GM18909 (cell line): ENCODE measurements around the gene PLD1.
"Not testable (repeated sequence)": the region's sequence is repeated elsewhere in the genome, so short reads cannot be mapped to it uniquely, and the experiment has no call there.

Experiments
- ATAC-seq: cut with Tn5 transposase; IDR thresholded peaks from one replicate; pipeline ENCODE4 v1.9.1; 2021; ENCODE audit warnings: mild to moderate bottlenecking; ENCODE audit not compliant: unreplicated experiment, poor library complexity

PLD1 gene

DNA sequence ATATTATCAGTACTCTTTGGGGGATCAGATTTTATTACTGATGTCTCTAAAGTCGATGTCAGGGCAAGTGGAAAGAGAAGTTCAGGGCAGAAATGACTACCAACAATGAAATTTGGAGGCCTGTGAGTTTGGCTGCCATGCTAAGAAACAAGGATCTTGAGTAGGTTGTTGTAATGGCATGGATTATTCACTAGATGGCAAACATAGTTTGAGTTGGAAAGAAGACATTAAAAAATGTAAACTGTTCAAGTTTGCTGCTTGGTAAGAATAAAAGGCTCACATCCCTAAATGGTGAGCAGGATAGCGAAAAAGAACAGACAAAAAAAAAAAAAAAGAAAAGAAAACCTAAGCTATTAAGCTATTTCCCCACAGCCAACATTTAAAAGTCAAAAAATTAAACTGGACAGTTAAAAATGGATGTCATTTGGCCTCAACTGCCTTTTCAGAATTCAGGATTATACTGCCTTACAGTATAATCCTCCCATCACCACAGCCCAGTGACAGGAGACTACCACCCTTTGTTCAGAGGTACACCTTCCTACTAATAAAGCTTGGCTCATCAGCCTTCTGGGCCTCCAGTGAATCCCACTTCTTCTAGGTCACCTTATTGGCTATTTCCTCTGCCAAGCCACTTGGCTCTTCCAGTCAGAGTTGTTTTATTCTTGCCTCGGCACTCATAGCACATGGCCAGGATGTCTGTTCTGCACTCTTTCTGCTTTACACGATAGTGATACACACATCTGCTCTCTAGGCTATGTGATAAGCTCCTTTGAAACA is 163.7 kb downstream of the PLD1 start:
- ATAC-seq = peak; percentile 63

DNA sequence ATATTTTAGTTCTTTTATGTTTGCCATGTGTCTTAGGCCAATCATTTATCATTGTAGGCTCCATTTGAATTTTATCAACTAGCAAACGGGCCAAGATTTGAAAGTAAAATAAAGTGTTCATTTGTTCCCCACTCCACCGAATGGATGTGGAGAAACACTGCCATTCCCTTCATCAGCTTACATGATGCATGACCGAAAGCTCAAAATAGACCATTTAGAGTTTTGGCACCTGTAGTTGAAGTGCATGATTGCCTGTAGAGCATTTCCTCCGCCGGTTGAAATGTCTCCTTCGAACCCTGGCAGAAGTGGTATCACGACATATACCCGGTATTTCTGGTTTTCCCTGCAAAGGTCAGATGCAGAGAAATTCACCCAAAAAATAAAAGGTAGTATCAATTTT is 165.6 kb downstream of the PLD1 start:
- ATAC-seq = no peak

DNA sequence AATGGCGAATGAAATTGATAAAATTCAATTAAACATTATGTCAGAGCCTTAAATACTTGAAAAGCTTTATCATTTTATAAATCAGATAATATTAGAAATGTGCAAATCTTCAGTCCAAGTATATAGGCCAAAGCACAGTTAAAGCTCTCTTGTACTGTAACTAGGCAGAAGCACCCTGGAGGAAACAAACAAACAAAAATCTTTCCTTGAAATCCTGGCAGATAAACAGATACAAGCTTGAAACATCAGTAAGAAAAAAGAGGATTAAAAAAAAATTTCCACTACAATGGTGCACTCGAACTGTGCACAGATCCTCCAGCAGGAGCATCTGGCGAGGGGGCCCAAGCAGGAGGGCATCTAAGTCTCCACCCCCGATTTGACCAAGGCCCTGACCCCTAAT is 166.6 kb downstream of the PLD1 start:
- no peak for ATAC-seq

DNA sequence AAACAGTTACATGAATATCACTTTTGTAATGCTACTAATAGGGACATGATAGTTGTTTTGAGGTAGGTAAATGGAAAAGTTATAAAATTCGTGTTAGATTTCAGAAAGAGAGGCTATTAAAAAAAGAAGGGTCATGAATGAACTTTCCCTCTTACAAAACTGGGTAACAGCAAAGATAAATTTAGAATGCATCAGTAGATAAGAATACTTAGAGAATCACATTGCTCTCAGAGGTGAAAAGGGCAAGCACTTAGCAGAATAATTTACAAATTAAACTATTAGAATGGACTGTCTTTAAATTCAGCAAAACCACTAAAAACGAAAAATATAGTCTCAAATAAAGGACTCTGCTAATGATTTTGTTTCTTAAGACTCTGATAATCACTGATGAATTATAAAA is 167.2 kb downstream of the PLD1 start:
- no peak for ATAC-seq

DNA sequence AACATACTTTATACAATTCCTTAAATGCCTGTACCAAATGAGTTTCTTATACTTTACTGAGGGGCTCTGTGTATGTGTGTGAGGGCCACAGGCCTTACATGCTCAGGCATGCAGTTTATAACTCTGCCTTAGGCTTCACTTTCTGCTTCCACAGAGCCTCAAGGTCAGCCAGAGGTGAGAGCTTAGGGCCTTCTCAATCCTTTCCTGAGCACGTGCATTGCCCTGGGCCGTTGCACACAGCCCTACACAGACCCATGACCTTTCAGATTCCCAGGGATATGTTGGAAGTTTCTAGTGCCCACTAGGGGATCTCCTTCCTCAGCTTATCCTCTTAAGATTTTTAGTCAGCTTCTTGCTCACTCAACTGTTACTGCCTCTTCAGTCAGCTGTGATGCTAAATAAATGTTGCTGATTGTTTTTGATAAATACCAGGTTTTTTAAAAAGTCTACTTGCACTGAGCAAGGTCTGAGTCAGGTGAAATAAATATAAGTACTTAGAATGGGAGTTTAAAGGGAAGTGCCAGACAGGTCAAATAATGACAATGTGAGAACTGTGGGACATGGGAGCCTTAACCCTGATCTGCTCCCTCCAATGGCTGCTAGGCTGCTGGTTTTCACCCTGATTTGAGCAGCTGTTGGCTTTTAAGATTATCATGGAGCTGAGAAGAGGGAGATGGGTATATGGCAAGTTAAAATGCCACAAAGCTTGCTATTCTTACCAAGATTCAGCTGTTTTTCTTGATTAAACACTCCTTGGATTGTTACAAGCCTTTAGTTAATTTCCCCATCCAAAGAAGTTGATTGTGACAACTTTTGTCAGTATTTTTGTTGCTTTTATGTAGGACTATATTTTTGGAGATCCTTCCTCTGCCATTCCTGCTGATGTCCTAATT is 169.5 kb downstream of the PLD1 start:
- ATAC-seq = no peak

DNA sequence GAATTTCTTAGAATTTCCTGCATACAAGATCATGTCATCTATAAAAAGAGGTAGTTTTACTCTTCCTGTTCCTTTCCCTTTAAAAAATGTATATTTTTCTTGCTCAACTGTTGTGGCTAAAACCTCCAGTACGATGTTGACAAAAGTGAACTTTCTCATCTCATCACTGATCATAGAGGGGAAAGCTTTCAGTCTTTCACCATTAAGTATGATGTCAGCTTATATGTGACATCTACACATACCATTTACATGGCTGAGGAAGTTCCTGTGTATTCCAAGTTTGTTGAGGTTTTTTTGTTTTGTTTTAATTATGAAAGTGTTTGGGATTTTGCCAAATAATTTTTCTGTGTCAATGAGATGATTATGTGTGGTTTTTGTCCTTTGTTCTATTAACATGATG is 173.6 kb downstream of the PLD1 start:
- ATAC-seq = no peak

DNA sequence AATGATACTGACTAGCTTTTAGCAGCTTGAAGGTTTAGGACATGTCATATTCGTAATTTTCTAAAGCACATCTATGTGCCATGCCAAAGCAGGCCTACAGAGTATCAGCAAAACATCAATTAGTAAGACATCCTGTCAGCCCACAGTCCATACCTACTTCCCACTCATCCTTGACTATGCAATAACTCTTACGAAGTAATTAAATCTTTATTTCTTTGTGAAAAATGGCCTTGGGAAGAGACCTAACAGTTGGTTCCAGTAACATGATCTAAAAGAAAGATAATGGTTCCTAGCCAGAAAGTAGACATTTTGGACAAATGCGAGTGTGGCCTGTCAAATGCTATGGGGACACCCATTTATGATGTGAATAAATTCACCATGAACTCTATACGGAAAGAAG is 177.5 kb downstream of the PLD1 start:
- no peak for ATAC-seq

DNA sequence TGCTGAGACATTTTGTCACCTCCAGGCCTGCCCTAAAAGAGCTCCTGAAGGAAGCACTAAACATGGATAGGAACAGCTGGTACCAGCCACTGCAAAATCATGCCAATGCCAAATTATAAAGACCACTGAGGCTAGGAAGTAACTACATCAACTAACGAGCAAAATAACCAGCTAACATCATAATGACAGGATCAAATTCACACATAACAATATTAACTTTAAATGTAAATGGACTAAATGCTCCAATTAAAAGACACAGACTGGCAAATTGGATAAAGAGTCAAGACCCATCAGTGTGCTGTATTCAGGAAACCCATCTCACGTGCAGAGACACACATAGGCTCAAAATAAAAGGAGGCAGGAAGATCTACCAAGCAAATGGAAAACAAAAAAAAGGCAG is 183.5 kb downstream of the PLD1 start:
- ATAC-seq = not testable (repeated sequence)

DNA sequence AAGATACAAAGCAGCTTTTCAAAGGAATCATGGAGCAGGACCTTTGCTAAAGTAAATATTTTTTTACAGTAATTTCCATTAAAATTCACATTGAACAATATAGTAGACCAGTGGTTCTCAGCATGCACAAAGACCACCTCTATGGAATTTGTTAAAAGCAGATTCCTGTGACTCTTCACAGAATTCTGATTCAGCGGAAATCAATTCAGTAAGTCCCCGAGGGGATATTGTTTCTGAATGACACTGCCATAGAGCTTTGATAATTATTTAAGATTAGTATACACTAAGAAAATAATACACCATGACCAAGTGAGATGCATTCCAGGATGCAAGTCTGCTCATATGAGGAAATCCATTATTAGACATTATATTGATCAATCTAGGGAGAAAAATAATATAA is 188.2 kb downstream of the PLD1 start:
- no peak for ATAC-seq

DNA sequence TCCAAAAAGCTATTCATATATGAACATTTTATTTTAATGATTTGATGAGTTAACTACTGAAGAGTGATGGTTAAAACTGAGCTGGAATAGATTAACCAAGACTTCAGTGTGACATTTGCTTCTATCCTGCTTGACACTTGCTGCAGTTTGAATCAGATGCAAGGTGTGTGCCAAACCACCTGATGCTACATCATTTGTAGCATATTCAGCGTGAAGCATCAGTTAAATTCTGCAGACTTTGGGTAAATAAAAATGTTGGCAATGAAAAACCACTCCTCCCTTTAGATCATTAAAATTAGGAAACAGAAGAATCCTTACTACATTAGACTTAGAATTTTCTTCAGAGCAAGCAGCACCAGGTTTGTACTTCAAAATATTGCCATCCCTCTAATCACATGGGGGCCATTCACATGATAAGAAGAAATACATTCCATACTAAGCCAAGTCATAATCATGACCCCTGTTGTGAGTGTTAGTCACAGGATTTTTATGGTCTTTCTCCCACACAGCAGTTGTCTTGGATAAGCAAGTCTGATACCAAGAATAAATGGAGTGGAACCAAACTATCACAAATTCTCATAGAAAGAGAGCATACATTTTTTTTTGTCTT is 189.4 kb downstream of the PLD1 start:
- ATAC-seq = no peak

DNA sequence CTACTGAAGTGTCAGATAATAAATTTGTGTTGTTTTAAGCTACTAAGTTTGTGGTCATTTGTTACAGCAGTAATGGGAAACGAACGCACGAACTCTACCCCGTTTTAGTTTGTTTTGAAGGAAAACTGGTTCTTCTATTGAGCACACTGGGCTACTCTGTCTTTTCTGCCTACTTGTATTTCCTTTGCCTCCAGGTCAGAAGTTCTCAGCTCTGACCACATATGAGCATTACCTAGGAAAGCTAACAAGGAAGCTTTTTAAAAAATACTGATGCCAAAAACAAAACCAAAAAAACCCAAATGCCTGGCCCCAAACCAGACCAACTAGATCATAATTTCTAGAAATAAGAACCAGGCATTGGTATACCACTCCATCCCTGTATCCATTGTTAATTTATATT is 193.5 kb downstream of the PLD1 start:
- ATAC-seq = no peak

DNA sequence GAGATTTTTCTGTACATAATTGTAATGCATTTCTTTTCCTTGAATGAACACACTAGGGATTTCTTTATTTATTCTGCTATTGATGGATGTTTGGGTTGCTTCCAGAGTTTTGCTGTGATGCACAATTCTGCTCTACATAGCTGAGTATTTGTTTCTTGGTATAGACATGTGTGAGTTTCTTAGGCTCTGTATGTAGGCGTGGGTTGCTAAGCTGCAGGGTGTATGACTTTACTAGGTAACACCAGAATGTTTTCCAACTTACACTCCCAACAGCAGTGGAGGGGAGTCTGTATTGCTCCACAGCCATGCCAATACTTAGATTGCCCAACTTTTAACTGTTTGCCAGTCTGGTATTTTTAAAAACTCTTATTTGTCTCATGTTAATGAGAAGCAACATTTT is 194.6 kb downstream of the PLD1 start:
- ATAC-seq = no peak

DNA sequence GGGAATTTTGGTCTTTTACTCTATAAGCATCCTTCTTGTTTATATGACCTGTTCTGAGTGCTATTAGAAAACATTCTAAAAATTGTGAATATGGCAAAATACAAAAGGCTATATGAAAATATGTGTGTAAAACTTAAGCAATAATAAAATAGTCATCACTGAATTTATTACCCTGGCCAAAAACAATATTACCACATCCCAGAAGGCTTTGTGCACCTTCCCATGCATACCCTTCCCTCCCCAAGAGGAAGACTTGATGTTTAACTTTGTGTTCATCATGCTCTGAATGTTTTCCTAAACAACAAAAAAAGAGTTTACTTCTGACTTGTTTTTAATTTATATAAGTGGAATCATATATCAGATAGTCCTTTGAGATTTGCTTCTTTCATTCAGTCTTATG is 195.0 kb downstream of the PLD1 start:
- no peak for ATAC-seq

DNA sequence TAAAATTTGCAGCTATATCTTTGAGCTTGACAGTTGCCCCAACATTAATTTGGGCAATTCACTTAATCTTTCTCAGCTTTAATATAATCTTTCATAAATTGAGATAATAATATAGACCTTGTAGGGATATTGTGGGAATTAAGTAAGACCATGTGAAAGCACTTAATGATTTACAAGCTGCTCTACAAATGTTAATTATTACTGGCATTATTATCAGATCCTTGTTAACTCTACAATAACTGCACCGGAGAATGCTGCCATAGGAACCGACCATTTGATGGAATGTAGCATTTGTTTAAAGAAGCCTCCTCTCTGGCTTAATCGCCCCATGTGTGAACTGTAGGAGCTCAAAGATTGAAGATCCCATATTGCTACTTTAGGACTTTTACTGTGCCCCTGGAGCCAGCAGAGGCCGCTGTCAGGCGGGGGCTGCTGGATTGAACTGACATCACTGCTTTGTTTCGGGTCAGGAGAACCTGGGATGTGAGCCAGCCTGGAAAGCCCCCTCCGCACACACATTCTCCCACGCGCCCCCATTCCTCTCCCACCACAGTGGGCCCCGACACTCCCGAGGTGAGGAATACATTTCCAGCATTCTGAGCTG is 195.9 kb downstream of the PLD1 start:
- no peak for ATAC-seq

DNA sequence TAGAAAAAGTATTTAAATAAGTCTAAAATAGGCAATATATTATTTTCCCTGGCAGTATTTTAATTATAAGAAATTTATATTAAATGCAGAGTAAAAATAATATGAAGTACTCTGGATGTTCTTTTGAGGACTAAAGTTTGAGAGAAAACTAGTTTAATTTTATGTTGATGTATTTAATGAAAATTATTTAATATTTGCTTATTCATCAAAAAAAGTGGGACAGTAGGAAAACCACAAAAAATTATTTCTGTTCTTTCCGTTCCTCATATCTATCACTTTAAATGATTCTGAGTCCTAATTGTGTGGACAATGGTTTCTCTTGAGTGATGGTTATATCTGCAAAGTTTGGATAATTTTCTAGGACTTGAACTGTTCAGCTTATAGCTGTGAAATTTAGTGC is 202.8 kb downstream of the PLD1 start:
- no peak for ATAC-seq

DNA sequence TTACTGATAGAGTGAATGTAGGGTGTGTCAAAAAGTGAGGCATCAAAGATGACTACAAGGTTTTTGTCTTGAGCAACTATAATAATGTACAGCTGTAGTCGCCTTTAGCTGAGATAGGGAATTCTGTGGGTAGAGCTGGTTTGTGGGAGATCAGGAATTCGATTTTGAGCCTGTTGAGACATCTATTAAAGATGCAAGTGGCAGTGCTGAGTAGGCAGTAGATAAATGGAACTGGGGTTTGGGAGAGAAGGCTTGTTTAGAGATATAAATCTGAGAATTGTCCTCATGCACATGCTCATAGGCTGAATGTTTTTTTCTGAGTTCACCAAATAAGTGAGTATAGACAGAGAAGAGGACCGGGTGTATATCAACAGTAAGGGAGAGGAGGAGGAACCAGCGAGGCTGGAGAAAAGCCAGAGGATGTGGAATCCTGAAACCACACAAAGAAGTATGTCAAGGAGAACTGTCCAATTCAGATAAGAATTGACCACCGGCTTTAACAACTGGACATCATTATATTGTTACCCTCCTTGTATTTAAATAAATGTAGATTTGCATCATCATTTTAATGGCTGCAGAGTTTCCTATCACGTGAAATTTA is 204.0 kb downstream of the PLD1 start:
- no peak for ATAC-seq

DNA sequence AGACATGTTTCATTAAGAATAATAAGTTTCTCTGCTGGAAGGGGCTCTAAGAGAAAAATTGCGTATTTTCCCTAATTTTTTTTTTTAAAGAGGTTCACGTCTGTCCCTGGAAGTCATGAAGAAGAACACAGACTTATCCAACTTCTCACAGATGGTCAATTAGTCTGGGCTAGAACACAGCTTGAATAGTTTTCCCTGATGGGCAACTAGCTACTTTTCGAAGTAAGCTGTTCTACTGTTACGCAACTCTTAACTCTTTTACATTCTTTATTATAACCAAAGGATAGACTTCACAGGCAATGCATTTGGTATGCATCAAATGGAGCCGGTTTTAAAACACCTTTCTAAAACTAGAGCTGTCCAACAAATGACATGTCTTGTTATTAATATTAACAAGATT is 205.9 kb downstream of the PLD1 start:
- no peak for ATAC-seq

DNA sequence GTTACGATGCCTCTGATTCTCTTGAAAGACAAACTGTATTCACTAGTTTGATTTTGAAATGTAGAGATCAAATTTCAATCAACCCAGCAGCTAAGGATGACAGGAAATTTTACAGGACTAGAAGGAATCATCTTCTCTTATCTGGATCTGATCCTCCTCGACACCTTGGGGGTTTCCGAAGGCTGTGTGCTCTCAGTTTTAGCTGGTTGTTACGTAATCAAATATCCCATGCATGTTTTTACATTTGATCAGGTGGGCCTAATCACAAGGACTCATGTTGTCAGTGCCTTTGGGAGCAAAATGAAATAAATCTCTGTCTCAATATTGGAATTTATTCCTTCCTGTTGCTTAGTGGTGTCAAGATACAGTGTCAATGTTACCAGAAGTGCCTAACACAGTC is 208.2 kb downstream of the PLD1 start:
- no peak for ATAC-seq

DNA sequence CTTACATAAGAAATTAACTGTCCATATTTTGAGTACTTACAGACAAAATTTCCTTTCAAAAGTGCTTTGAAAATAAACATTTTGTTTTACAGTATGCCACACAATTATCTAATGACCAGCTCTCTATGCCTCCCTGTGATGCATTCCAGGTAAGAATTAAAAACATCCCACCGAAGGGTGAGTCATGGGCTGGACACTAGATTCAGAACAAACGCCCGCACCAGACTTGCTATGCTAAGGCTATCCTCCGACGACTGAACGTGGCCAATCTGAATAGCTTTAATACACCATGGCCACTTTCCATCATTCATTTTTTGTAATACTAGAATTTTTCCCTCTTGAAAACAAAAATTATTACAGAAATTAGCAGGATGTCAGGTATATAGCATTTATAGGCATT is 210.3 kb downstream of the PLD1 start:
- ATAC-seq = no peak

DNA sequence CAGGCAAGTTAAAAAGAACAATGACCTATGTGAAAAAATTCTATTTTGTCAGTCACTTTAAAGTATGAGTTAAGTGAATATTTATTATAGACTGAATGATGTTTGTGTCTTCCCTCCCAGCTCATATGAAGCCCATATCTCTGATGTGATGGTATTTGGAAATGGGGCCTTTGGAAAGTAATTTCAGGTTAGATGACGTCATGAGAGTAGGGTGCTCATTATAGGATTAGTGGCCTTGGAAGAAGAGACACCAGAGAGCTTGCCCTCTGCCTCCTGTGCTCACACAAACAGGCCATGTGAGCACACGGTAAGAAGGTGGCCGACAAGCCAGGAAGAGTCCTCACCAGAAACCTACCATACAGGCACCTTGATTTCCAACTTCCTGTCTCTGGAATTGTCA is 211.3 kb downstream of the PLD1 start:
- no peak for ATAC-seq

DNA sequence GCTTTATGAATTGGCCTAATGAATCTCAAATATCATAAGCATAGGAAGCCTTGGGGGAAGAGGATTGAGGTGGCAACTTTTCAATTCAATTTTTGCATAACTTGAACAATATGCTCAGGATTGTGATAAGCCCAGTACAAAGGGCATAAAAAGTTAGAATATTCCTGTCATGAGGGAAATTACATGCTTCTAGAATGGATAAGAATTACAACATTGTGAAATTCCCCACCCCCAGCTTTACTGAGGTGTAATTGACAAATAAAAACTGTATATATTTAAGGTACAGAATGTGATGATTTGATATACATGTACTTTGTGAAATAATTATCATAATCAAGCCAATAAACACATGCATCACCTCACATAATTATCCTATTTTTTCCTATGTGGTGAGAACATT is 217.5 kb downstream of the PLD1 start:
- no peak for ATAC-seq
